ENCODE data around the gene FAM193B. TPM values are rescaled to one million over a fixed set of nuclear protein-coding genes. Genes with fewer than 3 reads are reported as not detected.

Gene FAM193B
- total RNA-seq, result 63.1 TPM
- long read RNA-seq, transcript FAM193B-204 (4 exons, 1,870 nt), result major isoform, 6 of 47 reads
- long read RNA-seq, partial matches to known transcripts, result 12 of 47 reads
- long read RNA-seq, other reads (novel, unspliced or antisense), result 29 of 47 reads

- DNase-seq (ENCODE audit: low spot score), result peak; percentile 99
These were observed at the start of gene FAM193B for GRCh38 chr5:177554474-177555111. FAM193B (minus strand) TSS chr5:177554563; CDS start chr5:177554458, 105 bp downstream.

- no peak for DNase-seq (ENCODE audit: low spot score)
These were observed 49.8 kb upstream of the FAM193B start for GRCh38 chr5:177604116-177604521.

- no peak for DNase-seq (ENCODE audit: low spot score)
These were observed 49.3 kb upstream of the FAM193B start for GRCh38 chr5:177603631-177604030.

- DNase-seq (ENCODE audit: low spot score), result no peak
These were observed 48.1 kb upstream of the FAM193B start for GRCh38 chr5:177602458-177602830.

GRCh38 chr5:177601577-177602457, 47.5 kb upstream of the FAM193B start:
- DNase-seq (ENCODE audit: low spot score), result peak; percentile 59

- peak; percentile 62 for DNase-seq (ENCODE audit: low spot score)
These were observed 46.8 kb upstream of the FAM193B start for GRCh38 chr5:177601126-177601525.

GRCh38 chr5:177600508-177601018, 46.2 kb upstream of the FAM193B start:
- peak; percentile 69 for DNase-seq (ENCODE audit: low spot score)

- peak; percentile 95 for DNase-seq (ENCODE audit: low spot score)
These were observed 45.6 kb upstream of the FAM193B start, which contains the start of gene B4GALT7 for GRCh38 chr5:177599731-177600507. B4GALT7 (plus strand) TSS chr5:177600132; CDS start chr5:177600211, 79 bp downstream.

- no peak for DNase-seq (ENCODE audit: low spot score)
These were observed 44.1 kb upstream of the FAM193B start for GRCh38 chr5:177598477-177598876.

- DNase-seq (ENCODE audit: low spot score), result peak; percentile 60
These were observed 42.4 kb upstream of the FAM193B start for GRCh38 chr5:177596775-177597238.

GRCh38 chr5:177595991-177596774, 41.8 kb upstream of the FAM193B start:
- DNase-seq (ENCODE audit: low spot score), result peak; percentile 22

- peak; percentile 78 for DNase-seq (ENCODE audit: low spot score)
These were observed 40.7 kb upstream of the FAM193B start for GRCh38 chr5:177595026-177595585.

GRCh38 chr5:177594071-177594470, 39.7 kb upstream of the FAM193B start:
- DNase-seq (ENCODE audit: low spot score), result peak; percentile 81

- DNase-seq (ENCODE audit: low spot score), result peak; percentile 71
These were observed 39.1 kb upstream of the FAM193B start for GRCh38 chr5:177593511-177593910.

GRCh38 chr5:177592905-177593304, 38.5 kb upstream of the FAM193B start:
- peak; percentile 45 for DNase-seq (ENCODE audit: low spot score)

GRCh38 chr5:177592010-177592834, 37.9 kb upstream of the FAM193B start, which contains the start of gene TMED9:
TMED9 (plus strand) TSS chr5:177592203; CDS start chr5:177592215, 12 bp downstream.
- DNase-seq (ENCODE audit: low spot score), result peak; percentile 97

GRCh38 chr5:177591690-177592009, 37.3 kb upstream of the FAM193B start:
- no peak for DNase-seq (ENCODE audit: low spot score)

- DNase-seq (ENCODE audit: low spot score), result no peak
These were observed 36.0 kb upstream of the FAM193B start for GRCh38 chr5:177590406-177590805.

GRCh38 chr5:177588413-177588909, 34.1 kb upstream of the FAM193B start:
- no peak for DNase-seq (ENCODE audit: low spot score)

Data from mesenteric fat pad (tissue), 1 donor.